ENCODE measurements around the gene ACSF3.

Gene ACSF3

GRCh38 chr16:89150090-89150835 is 56.6 kb downstream of the ACSF3 start:
- no peak overlapping the region for H3K4me2 ChIP-seq (ENCODE audit: low read length)
- H3K9ac ChIP-seq (ENCODE audit: low read length) = no peak overlapping the region
- H3K79me2 ChIP-seq (ENCODE audit: insufficient read depth, low read length) = no peaks in the 10 kb centered on the region
- no peaks in the 10 kb centered on the region for H3K27me3 ChIP-seq (ENCODE audit: insufficient read depth, low read length)
- H3K36me3 ChIP-seq (ENCODE audit: insufficient read depth, low read length) = peaks cover 68% of the 10 kb centered on the region
- H3F3A ChIP-seq (ENCODE audit: insufficient read depth, low read length) = no peaks in the 10 kb centered on the region
- H4K20me1 ChIP-seq (ENCODE audit: insufficient read depth, low read length) = no peaks in the 10 kb centered on the region
- peaks cover 15% of the 10 kb centered on the region for H3K9me3 ChIP-seq (ENCODE audit: low read length)
- no peak for TF ChIP-seq EZH2 (IDR thresholded peaks at IDR 0.05; ENCODE audit: borderline replicate concordance, low read length)
- no peak for TF ChIP-seq CTCF (IDR thresholded peaks at IDR 0.05; ENCODE audit: low read length)
- no peak overlapping the region for H3K27ac ChIP-seq (ENCODE audit: low read depth, low read length, poor library complexity, severe bottlenecking)
- no peak overlapping the region for H3K4me3 ChIP-seq (ENCODE audit: low read depth, low read length, poor library complexity, severe bottlenecking)
- no peaks in the 10 kb centered on the region for H3K9me2 ChIP-seq (ENCODE audit: low read depth, low read length)
- peaks cover 23% of the 10 kb centered on the region for H3K4me1 ChIP-seq (ENCODE audit: insufficient read depth, low read length, severe bottlenecking)
- H2AFZ ChIP-seq (ENCODE audit: low read length) = no peak overlapping the region

GRCh38 chr16:89150981-89151380 is 57.3 kb downstream of the ACSF3 start:
- Histone ChIP-seq H4K20me1 (ENCODE audit: insufficient read depth, low read length) (no peaks in the 10 kb centered on the region), H3K36me3 (ENCODE audit: insufficient read depth, low read length) (peaks cover 61% of the 10 kb centered on the region), H3K27me3 (ENCODE audit: insufficient read depth, low read length) (no peaks in the 10 kb centered on the region), H3K9me3 (ENCODE audit: low read length) (peaks cover 15% of the 10 kb centered on the region), H3K79me2 (ENCODE audit: insufficient read depth, low read length) (no peaks in the 10 kb centered on the region), H3K9me2 (ENCODE audit: low read depth, low read length) (no peaks in the 10 kb centered on the region), H2AFZ (ENCODE audit: low read length) (no peak overlapping the region), H3F3A (ENCODE audit: insufficient read depth, low read length) (no peaks in the 10 kb centered on the region), H3K9ac (ENCODE audit: low read length) (no peak overlapping the region), H3K4me3 (ENCODE audit: low read depth, low read length, poor library complexity, severe bottlenecking) (no peak overlapping the region), H3K4me2 (ENCODE audit: low read length) (no peak overlapping the region), H3K4me1 (ENCODE audit: insufficient read depth, low read length, severe bottlenecking) (peaks cover 27% of the 10 kb centered on the region), H3K27ac (ENCODE audit: low read depth, low read length, poor library complexity, severe bottlenecking) (no peak overlapping the region)
- TF ChIP-seq EZH2 (IDR thresholded peaks at IDR 0.05; ENCODE audit: borderline replicate concordance, low read length) (no peak), CTCF (IDR thresholded peaks at IDR 0.05; ENCODE audit: low read length) (no peak)

DNA sequence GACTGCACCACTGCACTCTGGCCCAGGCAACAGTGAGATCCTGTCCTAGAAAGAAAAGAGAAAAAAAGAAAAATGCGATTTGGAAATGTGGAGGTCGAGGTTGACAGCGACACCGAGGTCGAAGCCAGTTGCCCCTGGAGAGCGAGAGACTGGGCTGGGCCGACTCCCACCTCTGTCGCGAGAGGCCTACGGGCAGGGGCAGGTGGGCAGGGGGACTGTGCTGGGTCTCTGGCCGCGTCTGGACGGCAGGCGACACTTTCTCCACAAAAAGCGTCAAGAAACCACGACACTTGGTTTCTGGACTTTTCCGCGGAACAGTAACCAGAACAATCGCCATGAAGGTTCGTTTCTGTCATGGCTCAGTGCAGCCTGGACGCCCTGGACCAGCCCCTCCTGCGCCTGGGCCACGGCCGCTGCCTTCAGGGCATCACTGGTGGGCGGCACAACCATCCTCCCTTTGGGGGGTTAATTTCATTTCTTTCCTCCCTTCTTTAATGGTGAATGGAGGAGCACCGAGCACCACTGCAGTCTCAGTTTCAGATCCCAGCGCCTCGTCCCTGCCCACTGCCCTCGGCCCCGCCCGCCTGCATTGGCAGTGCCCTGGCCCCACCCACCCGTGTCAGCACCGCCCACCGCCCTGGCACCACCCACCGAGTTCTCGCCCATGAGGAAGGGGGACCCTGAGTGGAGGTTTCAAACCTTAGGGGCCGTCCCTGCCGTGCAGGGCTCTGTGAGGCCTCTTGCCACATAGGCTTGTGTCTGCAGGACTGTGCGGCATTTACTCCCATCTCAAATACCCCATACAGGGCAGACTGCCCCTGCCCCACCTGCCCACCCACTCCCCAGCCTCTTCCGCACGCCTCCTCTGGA is 59.4 kb downstream of the ACSF3 start:
- H3K27ac ChIP-seq (ENCODE audit: low read depth, low read length, poor library complexity, severe bottlenecking) = no peak overlapping the region
- H3K79me2 ChIP-seq (ENCODE audit: insufficient read depth, low read length) = no peaks in the 10 kb centered on the region
- H3K4me3 ChIP-seq (ENCODE audit: low read depth, low read length, poor library complexity, severe bottlenecking) = no peak overlapping the region
- peaks cover 6% of the 10 kb centered on the region; the same call in 1 of the 2 replicates for H3F3A ChIP-seq (ENCODE audit: insufficient read depth, low read length)
- H3K27me3 ChIP-seq (ENCODE audit: insufficient read depth, low read length) = no peaks in the 10 kb centered on the region
- H3K36me3 ChIP-seq (ENCODE audit: insufficient read depth, low read length) = peaks cover 41% of the 10 kb centered on the region
- peaks cover 27% of the 10 kb centered on the region for H3K4me1 ChIP-seq (ENCODE audit: insufficient read depth, low read length, severe bottlenecking)
- peaks cover 13% of the 10 kb centered on the region for H3K9me3 ChIP-seq (ENCODE audit: low read length)
- TF ChIP-seq EZH2 (IDR thresholded peaks at IDR 0.05; ENCODE audit: borderline replicate concordance, low read length) (no peak), CTCF (IDR thresholded peaks at IDR 0.05; ENCODE audit: low read length) (no peak)
- no peak overlapping the region for H3K9ac ChIP-seq (ENCODE audit: low read length)
- H2AFZ ChIP-seq (ENCODE audit: low read length) = no peak overlapping the region
- H3K9me2 ChIP-seq (ENCODE audit: low read depth, low read length) = no peaks in the 10 kb centered on the region
- H3K4me2 ChIP-seq (ENCODE audit: low read length) = no peak overlapping the region
- no peaks in the 10 kb centered on the region for H4K20me1 ChIP-seq (ENCODE audit: insufficient read depth, low read length)

Measured in OCI-LY1 (cell line).